HG03025 (cell line): ENCODE data around the gene C17orf67.
"Not testable (repeated sequence)": the region's sequence is repeated elsewhere in the genome, so short reads cannot be mapped to it uniquely, and the experiment has no call there.

Experiments
- ATAC-seq: cut with Tn5 transposase; IDR thresholded peaks from one replicate; pipeline ENCODE4 v1.9.1; 2021; ENCODE audit warnings: mild to moderate bottlenecking, moderate library complexity; ENCODE audit not compliant: unreplicated experiment, low FRiP score

Gene C17orf67

GRCh38 chr17:56779898-56780777 is 53.6 kb downstream of the C17orf67 start:
- ATAC-seq, result peak; percentile 91

GRCh38 chr17:56779322-56779721 is 54.4 kb downstream of the C17orf67 start:
- no peak for ATAC-seq

- ATAC-seq, result no peak
These were observed 54.8 kb downstream of the C17orf67 start for GRCh38 chr17:56778898-56779297.

- ATAC-seq, result no peak
These were observed 55.9 kb downstream of the C17orf67 start for GRCh38 chr17:56777859-56778258.

GRCh38 chr17:56774650-56775049 is 59.1 kb downstream of the C17orf67 start:
- ATAC-seq, result no peak

- no peak for ATAC-seq
These were observed 60.6 kb downstream of the C17orf67 start for GRCh38 chr17:56773124-56773523.

GRCh38 chr17:56772442-56772841 is 61.3 kb downstream of the C17orf67 start:
- no peak for ATAC-seq

GRCh38 chr17:56771975-56772374 is 61.7 kb downstream of the C17orf67 start:
- no peak for ATAC-seq

GRCh38 chr17:56771563-56771962 is 62.2 kb downstream of the C17orf67 start:
- no peak for ATAC-seq

GRCh38 chr17:56770427-56770826 is 63.3 kb downstream of the C17orf67 start:
- ATAC-seq, result no peak

- no peak for ATAC-seq
These were observed 68.3 kb downstream of the C17orf67 start for GRCh38 chr17:56765449-56765848.

- ATAC-seq, result no peak
These were observed 70.7 kb downstream of the C17orf67 start for GRCh38 chr17:56762988-56763387.

- no peak for ATAC-seq
These were observed 71.6 kb downstream of the C17orf67 start for GRCh38 chr17:56762144-56762543.

- ATAC-seq, result no peak
These were observed 72.3 kb downstream of the C17orf67 start for GRCh38 chr17:56761387-56761786.

GRCh38 chr17:56757611-56758010 is 76.1 kb downstream of the C17orf67 start:
- not testable (repeated sequence) for ATAC-seq

GRCh38 chr17:56756536-56756935 is 77.2 kb downstream of the C17orf67 start:
- ATAC-seq, result no peak

- no peak for ATAC-seq
These were observed 78.4 kb downstream of the C17orf67 start for GRCh38 chr17:56755310-56755709.

- no peak for ATAC-seq
These were observed 79.1 kb downstream of the C17orf67 start for GRCh38 chr17:56754523-56755208.

GRCh38 chr17:56752263-56752836 is 81.4 kb downstream of the C17orf67 start:
- ATAC-seq, result no peak

- no peak for ATAC-seq
These were observed 82.5 kb downstream of the C17orf67 start for GRCh38 chr17:56751145-56751738.

- no peak for ATAC-seq
These were observed 89.0 kb downstream of the C17orf67 start for GRCh38 chr17:56744721-56745120.
